Omental fat pad (tissue), 4 donors: Measurements from ENCODE around the gene FGFBP1. TPM values are rescaled to one million over a fixed set of nuclear protein-coding genes. Genes with fewer than 3 reads are reported as not detected.

Experiments used
- ATAC-seq: fragments of 150-250 bp; one replicate; pipeline ENCODE4 v1.9.1; 2016; ENCODE audit warnings: mild to moderate bottlenecking, moderate library complexity; ENCODE audit not compliant: low FRiP score
- DNase-seq: peaks from one replicate; pipeline ENCODE4 v3.0.0-alpha.2; 2019; ENCODE audit warnings: low spot score
- total RNA-seq, 4 donors: library from RNA; depleted of rRNA; stranded (reverse); fragments of >200 nt; gene quantifications; one replicate each; pipeline ENCODE4 v1.1.0, GENCODE V29; 2016
- TF ChIP-seq, protein P1 (sequence below), 3 donors: fragments of 450-650 bp; IDR thresholded peaks; one replicate each; pipeline ENCODE4 v1.5.1; 2016 to 2017; ENCODE audit warnings: antibody characterized with exemption in 3 of 3, mild to moderate bottlenecking in 3 of 3, moderate library complexity in 2 of 3

Gene FGFBP1
- total RNA-seq, 4 donors from 2014 or later = 0.50 to 25.8 (median 1.9) TPM

GRCh38 chr4:15961781-15962510 is 23.4 kb upstream of the FGFBP1 start:
- ATAC-seq = no peak
- DNase-seq = no peak
- TF ChIP-seq, protein P1, sequence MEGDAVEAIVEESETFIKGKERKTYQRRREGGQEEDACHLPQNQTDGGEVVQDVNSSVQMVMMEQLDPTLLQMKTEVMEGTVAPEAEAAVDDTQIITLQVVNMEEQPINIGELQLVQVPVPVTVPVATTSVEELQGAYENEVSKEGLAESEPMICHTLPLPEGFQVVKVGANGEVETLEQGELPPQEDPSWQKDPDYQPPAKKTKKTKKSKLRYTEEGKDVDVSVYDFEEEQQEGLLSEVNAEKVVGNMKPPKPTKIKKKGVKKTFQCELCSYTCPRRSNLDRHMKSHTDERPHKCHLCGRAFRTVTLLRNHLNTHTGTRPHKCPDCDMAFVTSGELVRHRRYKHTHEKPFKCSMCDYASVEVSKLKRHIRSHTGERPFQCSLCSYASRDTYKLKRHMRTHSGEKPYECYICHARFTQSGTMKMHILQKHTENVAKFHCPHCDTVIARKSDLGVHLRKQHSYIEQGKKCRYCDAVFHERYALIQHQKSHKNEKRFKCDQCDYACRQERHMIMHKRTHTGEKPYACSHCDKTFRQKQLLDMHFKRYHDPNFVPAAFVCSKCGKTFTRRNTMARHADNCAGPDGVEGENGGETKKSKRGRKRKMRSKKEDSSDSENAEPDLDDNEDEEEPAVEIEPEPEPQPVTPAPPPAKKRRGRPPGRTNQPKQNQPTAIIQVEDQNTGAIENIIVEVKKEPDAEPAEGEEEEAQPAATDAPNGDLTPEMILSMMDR (IDR thresholded peaks at IDR 0.05) = no peak

- ATAC-seq (no peak), DNase-seq (no peak)
- TF ChIP-seq, protein P1 (IDR thresholded peaks at IDR 0.05) = no peak
These were observed 20.0 kb upstream of the FGFBP1 start for GRCh38 chr4:15958562-15958961.

DNA sequence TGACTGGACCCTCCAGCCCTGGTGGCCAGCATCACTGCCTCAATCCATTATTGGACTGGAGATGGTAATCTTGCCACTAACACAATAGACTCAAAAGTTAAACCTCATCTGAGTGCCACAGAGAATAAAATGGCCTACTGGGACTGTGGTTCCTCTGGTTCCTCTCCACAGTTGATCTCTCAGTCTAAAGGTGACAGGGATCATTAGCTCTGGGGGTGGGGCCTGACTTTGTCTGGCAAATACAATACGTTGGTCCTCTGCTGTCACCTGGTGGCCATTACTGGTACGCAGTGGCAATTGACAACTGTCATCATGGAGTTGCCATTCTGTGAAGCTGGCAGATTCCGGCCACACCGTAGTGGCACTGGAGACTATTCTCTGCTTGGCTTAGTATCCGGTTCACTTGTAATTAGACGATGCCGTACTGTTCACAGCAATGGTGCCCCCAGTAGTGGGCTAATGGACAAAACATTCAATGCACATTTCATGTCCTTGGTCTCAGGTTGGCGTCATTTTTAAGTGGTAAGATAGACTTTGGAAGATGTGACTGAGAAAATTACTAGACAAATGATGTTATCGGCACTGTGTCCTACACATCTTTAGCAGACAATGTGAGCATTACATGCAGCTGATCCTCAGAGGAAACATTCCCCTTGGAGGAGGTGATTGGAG is 17.8 kb upstream of the FGFBP1 start:
- peak; percentile 95 for DNase-seq
- TF ChIP-seq, protein P1 (IDR thresholded peaks at IDR 0.05) = peak in 2 of 3 donors; percentile 46 to 94
- peak; percentile 81 for ATAC-seq

DNA sequence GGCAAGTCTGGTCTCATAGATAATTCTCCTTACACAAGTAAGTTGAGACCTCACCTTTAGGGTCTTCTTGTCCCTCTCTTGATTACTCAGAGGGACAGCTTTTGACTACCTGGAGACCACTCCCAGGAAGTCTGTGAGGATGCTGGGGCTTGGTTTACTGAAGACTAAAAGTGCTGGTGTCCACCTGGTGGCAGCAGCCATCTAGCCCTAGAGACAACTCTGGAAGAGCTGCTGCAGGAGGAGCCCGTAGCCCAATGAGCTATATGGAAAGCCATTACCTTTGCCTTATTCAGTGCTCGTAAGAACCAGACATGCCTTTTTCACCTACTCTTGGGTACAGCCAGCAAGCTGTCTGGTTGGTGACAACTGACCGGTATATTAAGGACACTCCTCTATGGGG is 17.1 kb upstream of the FGFBP1 start:
- TF ChIP-seq, protein P1 (IDR thresholded peaks at IDR 0.05) = no peak
- no peak for ATAC-seq
- no peak for DNase-seq

GRCh38 chr4:15953625-15954024 is 15.1 kb upstream of the FGFBP1 start:
- no peak for ATAC-seq
- TF ChIP-seq, protein P1 (IDR thresholded peaks at IDR 0.05) = no peak
- no peak for DNase-seq

GRCh38 chr4:15951781-15952180 is 13.2 kb upstream of the FGFBP1 start:
- TF ChIP-seq, protein P1 (IDR thresholded peaks at IDR 0.05) = no peak
- ATAC-seq = no peak
- no peak for DNase-seq

DNA sequence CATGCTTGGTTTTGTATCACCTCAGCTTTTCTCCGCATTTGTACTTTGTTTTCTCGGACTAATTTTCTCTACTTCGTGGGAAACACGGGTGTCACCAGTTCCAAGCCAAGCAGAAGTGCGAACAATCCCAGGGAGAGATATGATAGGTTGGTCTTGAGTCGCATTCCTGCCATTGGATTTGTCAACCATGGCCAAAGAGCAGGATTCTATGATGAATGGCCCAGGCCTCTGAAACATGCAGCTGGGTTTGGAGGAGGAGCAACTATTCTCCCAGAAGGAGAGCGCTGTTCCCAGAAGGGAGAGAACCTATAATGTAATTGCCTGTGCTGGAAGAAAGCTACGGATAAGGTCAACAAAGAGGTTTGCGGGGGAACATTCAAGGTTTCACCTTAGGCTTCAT is 10.3 kb upstream of the FGFBP1 start:
- DNase-seq (no peak), ATAC-seq (no peak)
- TF ChIP-seq, protein P1 (IDR thresholded peaks at IDR 0.05) = no peak
